T-helper 9 cell (primary cell): Measurements from ENCODE around the gene FRY.

Experiments
- DNase-seq: peaks from one replicate; pipeline ENCODE4 v3.0.0-alpha.2; 2020

Gene FRY

DNA sequence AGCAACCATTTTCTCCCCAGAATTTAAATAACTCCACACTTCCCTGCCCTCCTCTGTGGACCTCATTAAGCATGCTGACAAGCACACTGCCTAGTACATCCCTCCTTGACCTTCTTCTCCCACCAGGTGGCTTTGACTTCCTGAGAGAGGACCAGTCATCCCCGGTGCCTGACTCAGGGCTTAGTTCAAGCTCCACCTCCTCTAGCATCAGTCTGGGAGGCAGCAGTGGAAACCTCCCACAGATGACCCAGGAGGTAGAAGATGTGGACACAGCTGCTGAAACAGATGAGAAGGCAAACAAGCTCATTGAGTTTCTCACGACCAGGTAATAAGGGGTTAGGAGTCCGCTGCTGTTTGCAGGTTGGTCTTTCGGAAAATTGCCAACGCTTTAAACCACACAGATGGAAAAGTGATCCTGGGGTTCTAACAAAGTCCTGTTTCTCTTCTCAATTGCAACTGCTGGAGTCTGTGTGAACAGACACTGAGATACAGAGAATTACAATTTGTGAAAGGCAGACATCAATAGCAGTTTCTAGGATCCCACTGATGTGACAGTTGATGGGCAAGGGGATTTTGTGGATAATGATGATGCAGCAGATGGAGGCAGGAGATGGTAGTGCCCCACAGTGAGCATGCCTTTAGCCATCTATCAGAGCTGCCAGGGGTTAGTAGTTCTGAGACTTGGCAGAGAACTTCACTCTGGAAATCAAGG lies 196.9 kb downstream of the FRY start:
- DNase-seq: no peak

DNA sequence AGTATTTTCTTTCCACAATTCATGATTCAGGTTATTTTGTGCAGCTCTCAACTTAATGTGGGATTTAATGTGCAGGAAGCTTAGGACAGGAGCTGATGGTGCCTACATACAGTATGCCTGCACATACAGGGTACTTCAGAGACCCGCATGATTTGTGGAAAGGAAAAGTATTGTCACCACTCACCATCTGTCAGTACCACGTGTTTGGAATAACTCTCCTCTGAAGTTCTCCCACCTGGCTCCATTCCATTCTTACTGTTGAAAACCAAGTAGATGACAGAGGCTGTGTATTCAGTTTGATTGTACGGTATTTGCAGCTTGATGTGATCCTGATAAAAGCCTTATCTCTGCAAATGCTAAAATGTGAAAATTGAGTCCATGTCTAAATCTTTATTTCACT lies 197.9 kb downstream of the FRY start:
- DNase-seq: no peak

DNA sequence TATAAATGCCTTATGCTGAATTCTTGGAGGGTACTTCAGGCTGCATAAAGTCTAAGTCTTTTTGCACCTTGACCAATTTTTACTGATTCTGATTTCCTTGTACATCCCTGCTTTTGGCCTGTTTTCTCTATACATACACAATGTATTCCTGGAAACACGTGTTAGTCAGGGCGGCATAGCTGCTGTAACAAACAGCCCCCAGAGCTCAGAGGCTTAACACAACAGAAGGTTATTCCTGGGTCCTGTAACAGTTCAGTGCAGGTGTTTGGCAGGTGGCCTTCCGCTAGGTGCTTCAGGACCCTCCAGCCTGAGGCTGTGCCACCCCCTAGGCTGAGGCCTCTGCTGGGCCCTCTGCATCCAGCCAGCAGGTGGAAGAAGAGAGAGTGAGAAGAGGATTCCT lies 200.7 kb downstream of the FRY start:
- DNase-seq: no peak

DNA sequence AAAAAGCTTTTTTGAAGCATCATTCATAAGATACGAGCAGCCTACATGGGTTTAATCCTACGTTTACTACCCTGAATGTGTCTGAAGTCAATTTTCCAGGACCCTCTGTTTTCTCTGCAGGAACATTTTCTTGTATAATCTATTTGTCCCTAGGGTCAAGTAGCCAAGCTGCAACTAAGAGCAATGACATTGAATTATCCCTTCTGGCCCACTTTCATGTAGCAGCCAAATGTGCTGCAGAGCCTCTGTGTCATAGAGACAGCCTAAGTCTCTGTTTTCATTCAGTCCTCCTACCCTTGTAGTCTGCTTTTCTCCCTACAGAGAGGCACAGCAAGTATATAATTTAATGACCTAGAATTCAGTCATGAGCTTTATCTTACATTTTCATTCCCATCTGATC lies 201.5 kb downstream of the FRY start:
- no peak for DNase-seq

DNA sequence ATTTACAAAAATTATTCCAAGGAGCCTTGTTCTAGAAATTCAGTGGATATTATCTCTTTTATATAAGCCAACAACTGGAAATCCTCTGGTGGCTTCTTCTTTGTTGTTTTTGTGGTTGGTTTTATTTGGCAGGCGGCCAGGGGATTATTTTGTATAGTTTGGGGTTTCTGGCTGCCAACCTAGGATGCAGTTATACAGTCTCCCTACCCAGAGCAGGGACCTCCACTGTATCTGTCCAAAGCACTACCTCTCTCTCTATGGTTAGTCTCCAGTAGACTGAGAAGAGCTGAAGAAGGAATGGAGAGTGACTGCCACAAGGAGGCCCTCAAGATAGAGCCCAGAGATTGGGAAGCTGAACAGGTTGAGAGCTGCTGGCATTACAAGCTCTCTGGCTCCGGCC lies 203.3 kb downstream of the FRY start:
- peak; percentile 2 for DNase-seq

DNA sequence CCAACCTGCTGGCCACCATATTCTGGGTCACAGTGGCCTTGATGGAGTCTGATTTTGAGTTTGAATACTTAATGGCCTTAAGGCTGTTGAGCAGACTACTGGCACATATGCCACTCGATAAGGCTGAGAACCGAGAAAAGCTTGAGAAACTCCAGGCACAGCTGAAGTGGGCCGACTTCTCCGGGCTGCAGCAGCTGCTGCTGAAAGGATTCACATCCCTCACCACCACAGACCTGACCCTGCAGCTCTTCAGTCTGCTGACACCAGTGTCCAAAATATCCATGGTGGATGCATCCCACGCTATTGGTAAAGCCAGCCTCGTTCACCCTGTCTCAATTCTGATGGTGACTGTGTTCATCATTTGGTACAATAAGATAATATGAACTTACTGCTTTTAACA lies 206.1 kb downstream of the FRY start:
- DNase-seq: no peak

DNA sequence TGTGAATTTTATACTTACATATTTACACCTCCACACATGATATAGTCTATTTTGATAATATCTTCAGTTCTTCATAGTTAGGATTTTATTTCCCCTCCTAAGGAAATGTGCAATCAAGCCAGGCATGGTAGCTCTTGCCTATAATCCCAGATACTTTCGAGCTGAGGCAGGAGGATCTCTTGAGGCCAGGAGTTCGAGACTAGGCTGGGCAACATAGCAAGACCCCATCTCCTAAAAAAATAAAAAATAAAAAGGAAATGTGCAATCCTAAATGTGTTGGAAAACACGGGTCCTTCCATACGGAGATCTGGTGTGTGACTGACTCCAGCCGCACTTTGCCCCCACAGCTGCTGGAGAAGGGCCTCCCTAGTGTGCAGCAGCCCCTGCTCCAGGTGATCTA lies 212.1 kb downstream of the FRY start:
- no peak for DNase-seq

DNA sequence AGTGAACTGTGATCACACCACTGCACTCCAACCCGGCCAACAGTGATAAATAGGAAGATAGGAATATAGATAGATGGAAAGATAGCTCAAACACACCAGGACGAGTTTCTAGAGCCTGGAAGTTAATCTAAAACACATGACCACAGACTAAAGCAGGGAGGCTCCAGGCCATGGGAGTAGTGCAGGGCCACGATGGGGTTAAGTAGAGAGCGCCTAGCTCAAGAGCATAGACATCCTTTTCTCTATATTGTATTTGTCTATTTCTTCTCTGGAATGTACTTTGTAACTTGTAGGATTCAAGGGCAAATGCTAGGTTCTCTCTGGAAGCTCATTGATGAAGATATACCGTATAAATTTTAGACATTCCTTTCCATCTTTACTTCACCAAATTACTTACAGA lies 214.0 kb downstream of the FRY start:
- no peak for DNase-seq

DNA sequence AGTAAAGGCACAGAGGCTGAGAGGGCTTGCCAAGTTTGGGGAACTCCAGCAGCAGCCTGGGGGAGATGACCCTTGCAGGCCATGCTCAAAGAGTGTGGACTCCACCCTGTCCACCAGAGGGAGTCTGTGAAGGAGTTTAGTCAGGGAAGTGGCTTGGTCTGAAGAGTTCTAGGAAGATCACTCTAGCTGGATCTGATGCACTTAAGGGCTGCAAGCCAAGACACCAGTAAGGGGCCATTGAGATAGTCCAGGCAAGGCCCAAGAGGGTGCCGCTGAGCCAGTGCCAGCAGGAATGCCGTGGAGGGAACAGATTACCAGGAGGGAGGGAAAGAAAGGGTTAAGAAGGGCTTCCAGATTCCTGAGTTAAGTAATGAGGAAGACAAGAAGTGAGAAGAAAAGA lies 214.9 kb downstream of the FRY start:
- no peak for DNase-seq

DNA sequence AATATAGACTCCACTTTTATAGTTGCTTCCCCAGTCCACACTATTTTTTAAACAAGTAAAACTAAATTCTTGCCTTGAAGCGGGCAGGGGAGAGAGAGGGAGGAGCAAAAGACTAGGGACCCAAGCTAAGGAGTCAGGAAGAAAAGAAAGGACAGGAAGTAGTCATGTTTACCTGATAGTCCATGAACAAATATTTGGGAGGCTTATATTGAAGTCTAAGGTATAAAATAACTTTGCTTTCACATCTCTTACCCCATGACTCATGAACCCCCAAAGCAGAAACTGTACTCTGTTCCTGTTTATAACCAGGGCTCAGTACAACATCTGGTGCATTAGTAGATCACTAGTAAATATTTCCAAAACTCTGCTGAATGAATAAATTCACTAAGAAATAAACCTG lies 216.3 kb downstream of the FRY start:
- DNase-seq: no peak

DNA sequence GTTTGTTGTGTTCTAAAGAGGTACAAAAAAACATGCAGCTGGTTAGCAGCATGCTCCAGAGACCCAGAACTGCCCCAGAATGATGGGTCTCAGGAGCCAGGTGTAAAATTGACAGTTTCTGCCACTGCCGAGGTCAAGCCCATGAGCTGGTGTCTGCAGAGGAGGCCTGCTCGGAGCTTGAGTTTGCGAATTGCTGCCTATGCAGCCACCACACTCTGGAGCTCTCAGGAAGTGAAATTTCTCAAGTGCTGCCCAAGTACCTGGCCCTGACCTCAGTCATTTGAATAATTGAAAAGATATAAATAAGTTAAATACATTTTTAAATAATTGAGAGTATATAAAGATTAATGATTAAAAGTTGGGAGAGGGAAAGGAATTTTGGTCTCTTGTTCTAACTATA lies 217.2 kb downstream of the FRY start:
- no peak for DNase-seq

DNA sequence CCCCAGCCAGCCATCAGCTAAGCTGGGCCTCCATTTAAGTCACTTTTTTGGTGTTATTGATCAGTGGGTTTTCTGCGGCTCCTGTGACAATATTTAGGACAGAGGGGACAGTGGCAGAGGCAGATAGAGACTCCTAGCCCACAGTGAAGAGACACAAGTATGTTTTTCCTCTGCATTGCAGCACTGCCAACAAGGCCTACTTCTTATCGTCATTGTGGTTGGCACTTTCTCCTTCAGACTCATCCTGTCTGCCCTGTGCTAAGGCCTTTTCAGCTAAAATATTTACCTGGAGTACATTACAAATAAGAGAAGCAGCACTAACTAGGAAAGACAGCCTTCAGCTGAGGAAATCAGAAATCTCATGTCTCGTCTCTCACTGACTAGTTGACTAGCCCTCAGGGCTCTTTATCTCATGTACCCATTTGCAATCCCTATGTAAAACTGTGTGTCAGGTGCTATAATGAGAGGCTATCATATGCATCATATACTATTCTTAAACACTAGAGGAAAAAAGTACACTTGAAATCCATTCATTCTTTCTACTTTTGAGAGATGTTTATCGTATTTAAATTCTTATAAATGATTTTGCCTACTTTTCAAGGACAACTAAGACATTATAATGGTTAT lies 221.4 kb downstream of the FRY start:
- no peak for DNase-seq

DNA sequence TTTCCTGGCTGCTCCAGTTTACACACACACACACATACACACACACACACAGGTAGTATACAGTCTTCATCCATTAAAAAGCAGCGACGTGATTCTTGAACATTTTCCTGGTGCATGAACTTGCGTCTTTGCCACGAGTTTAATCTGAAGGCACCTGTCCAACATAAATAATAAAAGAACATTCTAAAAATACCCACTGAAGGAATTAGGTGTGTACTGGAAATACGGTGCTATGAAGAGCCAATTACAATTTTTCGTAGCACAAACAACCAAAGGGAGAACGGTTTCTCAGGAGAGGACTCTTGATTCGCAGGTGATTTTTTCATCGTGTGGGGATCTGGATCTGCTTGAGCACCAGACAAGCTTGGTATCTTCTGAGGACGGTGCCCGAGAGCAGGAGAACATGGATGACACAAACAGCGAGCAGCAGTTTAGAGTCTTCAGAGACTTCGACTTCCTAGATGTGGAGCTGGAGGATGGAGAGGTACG lies 222.4 kb downstream of the FRY start:
- no peak for DNase-seq

DNA sequence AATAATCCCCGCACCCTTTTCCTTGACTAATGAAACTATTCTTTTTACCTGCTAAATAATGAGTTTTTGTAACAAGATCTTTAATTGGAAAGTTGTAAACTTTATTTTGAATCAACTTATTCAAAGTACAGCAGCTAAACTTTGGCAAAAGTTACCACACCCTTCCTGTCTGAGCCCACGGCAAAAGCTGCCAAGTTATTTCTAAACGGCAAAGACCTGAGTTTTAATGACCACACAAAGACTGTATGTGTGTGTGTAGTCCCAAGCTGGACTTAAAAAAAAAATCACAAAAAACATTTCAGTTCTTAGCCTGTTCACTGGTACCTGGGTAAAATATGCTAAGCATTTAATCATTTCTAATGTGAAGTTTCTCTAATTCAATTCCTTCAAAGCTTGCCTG lies 222.8 kb downstream of the FRY start:
- no peak for DNase-seq

DNA sequence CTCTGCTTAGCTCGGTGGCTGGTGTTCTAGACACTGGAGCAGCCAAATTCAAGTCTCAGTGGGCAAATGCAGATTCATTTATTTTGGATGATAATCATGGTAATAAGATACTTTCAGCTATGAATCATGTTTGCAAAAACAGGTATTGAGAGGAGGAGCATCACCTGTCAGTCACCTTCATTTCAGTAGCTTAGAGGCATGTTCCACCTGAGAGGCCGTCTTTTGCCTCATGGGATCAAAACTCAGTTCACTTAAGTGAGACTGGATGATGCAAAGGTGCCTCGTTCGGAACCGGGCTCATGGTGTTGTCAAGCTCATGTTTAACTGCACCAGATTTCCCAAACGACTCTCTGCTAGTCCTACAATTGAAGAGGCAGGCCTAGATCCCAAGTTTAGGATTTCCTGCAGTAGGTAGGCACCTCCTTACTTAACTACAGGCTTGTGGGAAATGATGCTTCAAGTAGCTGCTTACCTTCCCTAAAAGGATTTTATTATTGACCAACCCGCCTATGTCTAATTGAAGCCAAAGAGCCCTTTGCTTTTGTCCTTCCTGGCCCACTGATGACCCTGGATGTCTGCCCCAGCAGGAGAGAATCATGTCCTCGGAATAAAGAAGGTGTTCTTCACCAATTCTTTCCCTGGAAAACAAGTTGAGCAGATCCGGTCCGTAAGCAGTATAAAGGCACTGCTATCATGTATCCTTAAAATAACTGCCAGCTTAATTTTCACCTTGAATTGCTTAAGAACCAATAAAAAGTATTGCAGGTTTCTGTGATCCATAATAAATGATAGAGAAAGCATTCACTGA lies 223.5 kb downstream of the FRY start:
- no peak for DNase-seq

DNA sequence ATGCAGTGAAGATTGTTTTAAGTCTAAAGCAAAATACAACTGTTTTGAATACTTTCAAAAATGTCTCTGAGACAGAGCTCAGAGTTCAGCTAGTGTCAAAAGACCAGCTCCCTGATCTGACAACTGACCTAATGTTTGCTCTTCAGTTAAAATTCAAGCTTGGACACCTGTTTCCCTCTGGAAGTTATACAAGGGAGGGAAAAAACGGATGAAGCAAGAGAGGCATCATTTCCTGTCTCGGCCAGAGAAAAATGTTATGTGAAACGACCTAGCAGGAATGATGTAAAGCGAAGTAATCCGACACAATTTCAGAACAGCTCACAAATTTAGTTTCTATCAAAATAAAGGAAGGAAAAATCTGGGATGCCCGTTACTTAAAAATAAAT lies 224.1 kb downstream of the FRY start:
- DNase-seq: no peak

DNA sequence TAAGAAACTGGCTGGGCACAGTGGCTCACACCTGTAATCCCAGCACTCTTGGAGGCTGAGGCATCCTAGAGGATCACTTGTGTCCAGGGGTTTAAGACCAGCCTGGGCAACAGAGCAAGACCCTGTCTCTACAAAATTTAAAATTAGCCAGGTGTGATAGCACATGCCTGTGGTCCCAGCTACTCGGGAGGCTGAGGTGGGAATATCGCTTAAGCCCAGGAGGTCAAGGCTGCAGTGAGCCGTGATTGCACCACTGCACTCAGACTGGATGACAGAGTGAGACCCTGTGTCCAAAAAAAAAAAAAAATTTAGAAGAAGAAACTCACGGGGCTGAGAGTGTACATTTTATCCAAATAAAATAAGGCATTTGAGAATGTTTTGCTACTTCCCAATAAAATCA lies 224.7 kb downstream of the FRY start:
- no peak for DNase-seq

DNA sequence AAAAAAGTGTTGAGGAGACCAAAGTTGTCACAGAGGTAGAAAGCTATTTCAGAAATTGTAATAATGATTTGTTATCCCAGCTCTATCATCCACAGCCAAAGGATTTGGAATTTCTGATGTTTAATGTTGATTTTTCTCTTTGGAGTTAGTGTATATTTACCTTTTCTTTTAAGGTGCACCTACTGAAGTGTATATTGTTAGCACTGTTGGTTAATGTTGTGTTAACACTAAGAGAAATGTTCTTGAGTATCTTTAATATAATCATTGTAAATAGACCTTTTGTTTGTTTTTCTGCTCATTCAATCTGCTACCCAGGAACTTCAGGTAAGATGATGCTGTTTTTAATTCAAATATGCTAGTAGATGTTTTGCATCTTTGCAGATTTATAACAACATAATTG lies 226.1 kb downstream of the FRY start:
- DNase-seq: no peak

DNA sequence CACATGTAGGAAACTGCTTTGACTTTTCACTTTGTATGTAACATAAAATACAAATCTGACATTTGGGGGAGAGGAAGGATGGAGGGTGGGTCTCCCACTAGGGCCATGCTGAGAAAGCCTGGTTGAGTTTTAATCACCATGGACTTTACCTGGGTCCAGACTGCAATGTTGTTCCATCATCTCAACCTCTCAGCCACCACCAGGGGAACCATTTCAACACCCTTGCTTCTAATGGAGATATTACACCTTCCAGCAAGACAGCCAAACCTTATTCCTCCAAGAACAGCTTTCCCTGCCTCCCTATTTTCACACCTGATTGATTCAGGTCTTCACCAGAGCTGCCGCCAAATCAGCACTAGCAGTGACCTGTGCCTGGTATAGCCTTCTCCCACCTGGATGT lies 227.5 kb downstream of the FRY start:
- DNase-seq: no peak

DNA sequence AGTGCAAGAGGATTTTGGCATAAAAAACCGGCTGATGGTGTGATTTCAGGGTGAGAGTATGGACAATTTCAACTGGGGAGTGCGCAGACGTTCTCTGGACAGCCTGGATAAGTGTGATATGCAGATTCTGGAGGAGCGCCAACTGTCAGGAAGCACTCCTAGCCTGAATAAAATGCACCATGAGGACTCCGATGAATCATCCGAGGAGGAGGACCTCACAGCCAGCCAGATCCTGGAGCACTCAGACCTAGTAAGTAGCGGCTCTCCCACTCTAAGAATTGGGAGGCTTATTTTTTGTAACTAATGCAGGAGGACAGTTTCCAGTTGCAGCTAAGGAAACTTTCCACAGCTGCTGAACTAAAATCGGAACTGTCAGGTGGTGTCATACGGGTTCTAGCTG lies 230.0 kb downstream of the FRY start:
- no peak for DNase-seq

DNA sequence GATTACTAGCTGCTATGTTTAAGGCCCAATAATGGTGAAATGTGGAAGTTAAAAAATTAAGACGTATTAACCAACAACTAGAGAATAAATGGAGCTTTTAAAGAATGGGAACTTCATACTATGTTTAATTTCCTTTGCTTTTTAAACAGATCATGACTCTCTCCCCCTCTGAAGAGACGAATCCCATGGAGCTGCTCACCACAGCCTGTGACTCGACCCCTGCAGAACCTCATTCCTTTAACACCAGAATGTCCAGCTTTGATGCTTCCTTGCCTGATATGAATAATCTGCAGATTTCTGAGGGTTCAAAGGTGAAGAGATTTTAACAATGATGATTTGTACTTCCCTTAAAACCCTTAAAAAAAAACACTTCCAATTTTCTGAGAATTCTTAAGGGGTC lies 230.6 kb downstream of the FRY start:
- no peak for DNase-seq

DNA sequence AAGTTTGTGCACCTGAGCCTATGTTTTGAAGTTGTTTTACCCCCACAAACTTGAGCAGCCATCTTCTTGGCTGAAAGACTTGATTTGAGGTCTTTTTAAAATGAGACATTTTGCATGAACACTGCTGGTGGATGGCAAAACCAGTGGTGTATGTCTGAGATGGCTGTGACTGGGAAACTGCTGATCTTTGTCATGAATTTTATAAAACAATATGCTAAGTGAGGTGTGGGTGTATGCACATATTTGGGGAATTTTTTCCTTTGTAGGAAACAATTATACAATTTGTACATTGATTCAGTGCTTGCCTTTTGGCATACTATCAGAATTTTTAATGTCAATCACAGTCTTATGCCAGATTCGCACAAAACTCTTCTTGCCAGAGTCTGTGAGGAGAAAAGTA lies 231.0 kb downstream of the FRY start:
- DNase-seq: no peak

DNA sequence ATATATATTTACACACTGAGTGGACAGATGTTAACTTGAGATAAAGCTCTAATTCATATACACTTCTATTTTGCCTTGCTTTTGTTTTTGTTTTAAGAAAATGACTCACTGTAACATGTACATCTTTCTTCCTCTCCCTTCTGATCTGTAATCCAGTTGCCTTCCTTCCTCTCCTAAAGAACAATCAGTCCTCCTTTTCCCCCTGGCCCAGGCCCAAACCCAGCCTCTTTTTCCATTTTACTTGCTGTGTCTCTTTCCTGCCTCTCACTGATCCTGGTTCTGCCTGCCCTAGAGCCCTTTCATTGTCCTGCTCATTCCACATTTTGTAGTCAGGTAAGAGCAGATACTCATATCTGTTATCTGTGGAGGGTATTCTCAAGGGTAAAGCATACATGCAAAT lies 232.8 kb downstream of the FRY start:
- no peak for DNase-seq

DNA sequence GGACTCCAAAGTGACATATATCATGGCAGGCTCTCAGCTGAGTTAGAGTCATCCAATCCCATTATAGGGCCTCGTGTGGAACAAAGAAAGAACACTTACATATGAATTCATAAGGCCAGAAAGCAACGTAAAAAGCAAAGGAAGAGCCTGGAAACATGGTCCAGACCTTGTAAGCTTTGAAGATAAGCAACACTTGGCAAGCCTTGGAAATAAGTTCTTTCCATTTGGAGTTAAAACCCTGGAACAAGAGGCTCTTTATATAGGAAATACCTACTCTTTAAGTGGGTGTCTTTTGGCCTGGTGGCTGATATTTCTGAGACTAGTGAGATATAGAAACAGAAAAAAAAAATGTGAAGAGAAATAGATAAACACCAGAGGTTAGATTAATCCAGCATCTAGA lies 234.2 kb downstream of the FRY start:
- DNase-seq: no peak
